GM21367 (cell line): Measurements from ENCODE around the gene CENPU.

Experiments
- ATAC-seq: cut with Tn5 transposase; IDR thresholded peaks from one replicate; pipeline ENCODE4 v1.9.1; 2021; ENCODE audit not compliant: unreplicated experiment

The CENPU gene

DNA sequence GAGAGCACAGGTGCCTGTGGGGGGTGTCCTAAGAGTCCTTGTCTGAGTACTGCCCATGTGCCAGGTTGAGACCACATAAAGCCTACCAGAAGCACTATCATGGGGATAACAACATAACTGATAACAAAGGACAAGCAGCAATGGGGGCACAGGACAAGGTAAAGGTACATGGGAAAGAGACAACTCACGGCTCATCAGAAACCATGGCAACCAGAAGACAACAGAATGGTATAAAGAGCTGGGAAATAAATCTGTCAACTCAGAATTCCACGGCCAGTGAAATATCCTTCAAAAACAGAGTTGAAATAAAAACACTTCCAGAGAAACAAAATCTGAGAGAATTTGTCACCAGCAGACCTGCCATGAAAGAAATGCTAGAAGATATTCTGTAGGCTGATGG, 20.0 kb downstream of the CENPU start:
- no peak for ATAC-seq

DNA sequence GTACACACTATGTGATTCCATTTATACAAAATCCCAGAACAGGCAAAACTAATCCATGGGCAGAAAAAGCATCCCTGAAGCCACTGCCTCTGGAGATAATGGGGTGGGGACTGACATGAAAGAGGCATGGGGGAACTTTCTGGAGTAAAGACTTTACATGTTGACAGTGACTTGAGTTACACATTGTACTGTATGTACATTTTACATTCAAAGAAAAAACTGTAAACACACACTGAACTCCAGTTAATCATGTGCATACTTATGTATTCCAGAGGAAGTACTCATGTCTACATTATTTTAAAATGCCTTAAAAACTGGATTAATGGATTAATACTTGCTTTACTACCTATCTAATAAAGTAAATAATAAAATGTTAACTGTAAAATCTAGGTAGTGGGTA, 21.6 kb downstream of the CENPU start:
- no peak for ATAC-seq

DNA sequence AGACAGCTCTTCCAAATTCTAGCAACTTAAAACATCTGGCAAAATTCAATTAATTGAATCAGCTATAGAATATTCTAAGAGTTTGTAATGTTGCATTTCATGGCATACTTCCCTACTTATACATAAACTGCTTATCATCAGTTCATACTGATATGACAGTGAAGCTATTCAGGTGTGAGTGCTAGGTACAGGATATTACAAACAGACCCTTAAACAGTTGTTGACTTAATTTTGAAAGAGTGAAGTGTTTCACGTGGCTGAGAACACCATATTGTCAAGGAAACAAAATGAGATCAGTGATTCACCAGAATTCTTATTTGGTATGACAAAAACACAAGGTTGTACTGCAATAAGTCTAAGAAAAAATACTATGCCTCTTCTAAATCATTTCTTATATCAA, 27.4 kb downstream of the CENPU start:
- no peak for ATAC-seq

DNA sequence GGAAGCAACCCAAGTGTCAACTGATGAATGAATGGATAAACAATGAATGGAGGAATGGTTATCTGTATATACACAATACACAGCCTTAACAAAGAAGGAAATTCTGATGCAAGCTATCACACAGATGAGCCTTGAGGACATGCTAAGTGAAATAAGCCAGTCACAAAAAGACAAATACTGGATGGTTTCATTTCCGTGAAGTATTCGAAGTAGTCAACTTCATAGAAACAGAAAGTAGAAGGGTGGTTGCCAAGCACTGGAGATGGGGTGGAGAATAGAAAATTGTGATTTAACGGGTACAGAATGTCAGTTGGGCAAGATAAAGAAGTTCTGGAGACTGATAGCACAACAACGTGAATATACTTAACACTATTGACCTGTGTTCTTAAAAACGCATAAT, 28.2 kb downstream of the CENPU start:
- ATAC-seq = peak; percentile 76

DNA sequence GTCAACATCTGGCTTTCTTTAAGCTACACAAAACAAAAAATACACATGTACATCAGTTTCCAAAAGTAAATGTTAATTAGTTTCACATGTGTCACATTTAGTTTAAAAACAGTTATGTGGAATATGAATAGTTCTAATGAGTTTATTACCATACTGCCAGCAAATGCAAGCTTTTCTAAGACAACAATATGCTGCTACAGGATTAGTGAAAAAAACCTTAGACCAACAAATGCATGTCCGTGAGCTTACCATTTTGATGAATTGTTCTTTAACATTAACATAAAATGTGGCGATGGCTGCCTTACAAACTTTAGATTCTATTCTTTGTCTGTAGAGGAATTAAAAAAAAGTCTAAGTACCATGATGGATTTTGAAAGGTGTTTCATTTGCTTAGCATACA, 31.8 kb downstream of the CENPU start:
- ATAC-seq = no peak

DNA sequence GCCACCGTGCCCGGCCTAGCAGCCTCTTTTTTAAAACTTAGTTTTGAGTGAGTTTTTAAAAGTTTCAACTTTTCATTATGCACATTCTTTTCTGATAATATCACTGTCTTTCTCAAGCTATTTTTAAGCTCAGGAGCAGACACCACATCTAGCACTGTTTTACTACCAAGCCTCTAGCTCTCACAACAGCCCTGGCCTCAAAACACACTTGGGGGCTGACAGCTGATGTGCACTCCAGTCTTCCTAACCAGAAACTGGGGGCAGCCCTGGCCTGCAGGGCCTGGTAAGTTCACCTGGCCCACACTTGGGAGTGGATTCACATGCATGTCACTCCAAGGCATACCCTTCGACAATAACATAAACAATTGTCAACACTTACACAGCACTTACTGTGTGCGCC, 34.0 kb downstream of the CENPU start:
- no peak for ATAC-seq

DNA sequence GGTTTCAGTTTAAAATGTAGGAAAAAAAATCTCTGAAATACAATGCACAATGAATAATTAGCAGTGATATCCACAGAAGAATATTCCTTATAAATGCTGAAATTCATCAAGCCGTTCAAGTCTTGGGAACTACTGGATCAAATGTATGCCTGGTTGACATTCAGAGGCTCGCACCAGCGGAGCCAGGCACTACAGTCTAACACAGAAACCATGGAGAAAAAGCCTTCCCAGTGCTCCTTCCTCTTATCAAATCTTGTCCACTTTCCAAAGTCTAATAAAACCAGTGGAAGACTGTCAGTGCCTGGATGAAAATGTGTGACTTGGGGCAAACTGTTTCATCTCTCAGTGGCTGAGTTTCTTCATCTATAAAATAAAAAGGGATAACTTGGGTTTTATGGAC, 35.9 kb downstream of the CENPU start:
- no peak for ATAC-seq

DNA sequence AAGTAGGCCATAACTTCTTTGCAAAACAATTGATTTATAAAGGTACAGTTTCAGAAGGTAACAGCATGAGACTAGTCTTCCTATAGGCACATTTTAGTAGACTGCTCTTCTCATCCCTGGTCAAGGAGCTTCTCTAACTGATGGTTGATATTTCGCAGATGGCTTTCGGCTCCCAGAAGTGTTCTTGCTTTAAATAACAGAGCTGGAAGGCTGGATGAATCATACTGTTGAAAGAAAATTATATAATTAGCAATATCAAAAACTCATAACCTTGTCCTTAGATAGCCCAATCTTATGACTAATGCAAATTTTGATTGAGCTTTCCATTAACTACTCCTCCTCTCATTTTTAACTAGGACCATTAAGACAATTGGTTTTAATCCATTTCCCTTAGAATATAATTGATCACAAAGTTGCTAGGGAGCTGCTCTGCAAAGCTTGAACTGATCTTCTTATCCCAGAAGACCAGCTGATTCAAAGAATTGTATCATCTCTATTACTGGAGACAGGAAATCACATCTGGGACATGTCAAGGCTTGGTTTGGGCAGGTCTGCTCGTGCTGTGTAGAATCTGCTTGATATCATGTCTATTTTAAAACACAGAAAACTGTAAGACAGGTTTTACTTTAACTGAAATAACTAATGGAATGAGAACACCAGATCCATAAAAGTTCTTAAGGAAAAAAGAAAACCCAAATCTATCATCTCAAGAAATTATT, 38.6 kb downstream of the CENPU start:
- no peak for ATAC-seq

DNA sequence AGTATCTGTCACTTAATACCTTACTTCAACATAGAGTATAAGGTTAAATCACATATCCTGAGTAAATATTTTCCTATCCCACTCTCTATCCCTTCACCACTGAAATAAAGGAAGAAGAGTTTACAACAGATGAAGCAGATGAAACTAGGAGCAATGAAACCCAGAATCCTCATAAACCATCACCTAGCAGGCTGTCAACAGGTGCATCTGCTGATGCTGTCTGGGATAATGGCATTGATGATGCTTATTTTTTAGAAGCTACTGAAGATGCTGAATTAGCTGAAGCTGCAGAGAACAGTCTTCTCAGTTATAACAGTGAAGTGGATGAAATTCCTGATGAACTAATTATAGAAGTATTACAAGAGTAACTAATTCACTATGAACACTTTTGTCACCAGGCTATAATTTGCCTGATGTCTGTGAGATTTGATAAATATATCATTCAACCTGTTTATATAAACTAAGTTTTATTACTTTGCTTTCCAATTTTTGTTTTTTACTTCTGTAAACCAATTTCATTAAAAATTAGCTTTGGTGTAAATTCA, 39.4 kb downstream of the CENPU start:
- ATAC-seq = no peak

DNA sequence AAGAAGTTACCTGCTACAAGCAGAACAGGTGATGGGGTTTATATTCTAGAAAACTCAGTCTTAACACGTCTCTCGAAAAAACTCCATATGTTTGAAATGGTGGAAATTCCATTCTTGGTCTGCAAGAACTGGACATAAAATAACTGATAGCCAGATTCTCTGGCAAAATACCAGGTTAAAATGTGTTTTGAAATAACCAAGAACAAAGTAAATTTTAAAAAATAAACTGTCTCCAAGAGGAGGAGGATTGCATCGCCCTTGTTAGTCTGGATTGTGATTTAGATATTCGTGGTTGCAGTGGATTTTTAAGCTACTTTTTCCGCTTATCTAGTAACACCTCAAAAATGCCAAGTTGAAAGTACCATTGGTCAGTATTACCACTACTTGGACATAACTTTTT, 40.8 kb downstream of the CENPU start:
- ATAC-seq = no peak

DNA sequence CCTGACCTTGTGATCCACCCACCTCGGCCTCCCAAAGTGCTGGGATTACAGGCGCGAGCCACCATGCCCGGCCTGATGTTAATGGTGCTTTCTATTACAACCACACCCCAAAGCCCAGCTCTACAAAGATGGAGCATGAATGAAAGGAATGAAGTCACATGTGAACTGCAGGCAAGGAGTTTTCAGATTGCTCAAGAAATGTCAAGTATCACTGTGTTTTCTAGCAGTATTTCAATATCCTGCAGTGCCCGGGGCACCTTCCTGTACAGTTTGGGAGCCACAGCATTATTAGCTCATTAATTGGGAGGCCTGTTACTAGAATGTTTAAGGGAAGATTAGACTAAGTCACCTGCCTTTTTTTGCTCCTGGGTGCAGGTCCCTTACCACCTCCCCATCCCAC, 44.2 kb downstream of the CENPU start:
- ATAC-seq = no peak

DNA sequence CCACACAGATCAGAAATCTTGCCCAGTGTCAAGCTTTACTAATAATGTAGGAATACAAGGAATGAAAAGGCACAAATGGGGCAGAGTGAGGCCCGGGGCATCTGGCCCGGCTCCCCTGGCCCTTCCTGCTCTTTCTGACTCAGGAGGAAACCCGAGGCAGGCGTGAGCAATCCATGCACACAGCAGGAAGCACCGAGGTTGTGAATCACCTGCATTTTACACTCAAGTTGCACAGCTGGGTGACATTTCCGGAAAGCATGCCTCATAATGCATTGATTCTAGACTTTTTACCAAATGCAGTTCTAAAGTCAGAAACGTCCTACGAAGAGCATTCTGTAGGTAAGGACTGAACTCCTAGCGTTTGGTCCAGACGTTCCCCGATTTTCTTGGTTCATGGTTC, 45.4 kb downstream of the CENPU start:
- ATAC-seq = no peak

DNA sequence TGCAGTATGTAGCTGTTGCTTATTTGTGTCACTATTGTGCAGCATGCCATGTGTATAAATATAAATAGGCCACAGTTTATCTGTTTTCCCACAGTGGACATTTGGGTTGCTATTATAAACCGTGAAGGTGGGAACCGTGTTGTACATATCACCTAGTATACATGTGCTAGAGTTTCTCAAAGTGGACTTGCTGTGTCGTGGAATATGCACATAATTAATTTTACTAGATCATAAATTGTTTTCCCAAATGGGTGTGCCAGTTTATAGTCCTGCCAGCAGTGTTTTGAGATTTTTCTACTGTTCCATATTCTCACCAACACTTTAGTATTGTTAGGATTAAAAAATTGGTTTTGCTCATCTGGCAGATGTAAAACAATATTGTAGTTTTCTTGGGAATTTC, 45.9 kb downstream of the CENPU start:
- ATAC-seq = no peak

DNA sequence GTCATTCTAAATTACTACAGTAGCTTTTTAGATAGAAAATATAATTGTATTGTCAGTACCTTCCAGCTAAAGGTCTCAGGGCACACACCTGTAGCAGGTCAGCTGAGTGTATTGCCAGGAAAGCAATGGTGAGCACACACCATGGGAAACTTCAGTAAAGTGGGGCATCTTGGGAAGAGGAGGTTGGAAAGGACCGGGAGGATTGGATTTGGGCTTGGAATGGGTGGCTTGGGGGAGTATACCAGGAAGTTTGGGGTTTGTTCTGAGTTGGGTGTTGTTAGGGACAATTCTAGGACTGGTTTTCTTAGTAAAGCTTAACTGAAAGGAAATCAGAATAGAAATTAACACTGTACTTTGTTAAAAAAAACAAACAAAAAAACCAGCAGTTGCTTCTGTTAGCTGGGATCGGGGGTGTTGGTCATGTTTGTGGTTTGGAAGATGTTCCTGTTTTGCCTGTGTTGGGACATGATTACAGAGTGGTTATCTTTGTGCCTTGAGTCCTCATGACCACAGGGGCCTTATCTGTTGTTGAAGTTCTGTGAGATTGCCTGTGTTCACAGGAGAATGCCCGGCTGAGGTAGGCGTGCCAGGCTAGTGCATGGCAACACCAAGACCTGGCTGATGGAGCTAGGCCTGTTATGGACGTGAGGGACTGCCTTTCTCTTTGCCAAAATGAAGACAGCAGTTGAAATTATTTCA, 49.3 kb downstream of the CENPU start:
- ATAC-seq = no peak

DNA sequence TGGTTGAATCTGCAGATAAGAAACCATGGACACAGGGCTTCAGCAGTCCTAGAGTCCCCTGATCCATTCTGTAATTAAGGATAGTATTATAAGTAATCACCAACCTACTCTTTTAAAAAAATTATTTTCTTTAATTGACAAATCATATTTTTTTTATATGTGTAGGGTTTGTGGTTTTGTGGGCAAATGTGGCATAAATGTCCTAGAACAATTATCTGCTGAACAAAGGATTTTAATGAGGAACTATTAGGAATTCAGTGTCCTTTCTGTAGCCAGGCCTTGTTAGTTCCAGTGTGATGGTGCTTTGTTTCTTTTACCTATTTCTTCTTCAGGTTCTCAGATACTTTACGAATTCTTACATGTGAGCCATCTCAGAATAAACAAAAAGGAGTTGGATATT, 52.0 kb downstream of the CENPU start:
- no peak for ATAC-seq

DNA sequence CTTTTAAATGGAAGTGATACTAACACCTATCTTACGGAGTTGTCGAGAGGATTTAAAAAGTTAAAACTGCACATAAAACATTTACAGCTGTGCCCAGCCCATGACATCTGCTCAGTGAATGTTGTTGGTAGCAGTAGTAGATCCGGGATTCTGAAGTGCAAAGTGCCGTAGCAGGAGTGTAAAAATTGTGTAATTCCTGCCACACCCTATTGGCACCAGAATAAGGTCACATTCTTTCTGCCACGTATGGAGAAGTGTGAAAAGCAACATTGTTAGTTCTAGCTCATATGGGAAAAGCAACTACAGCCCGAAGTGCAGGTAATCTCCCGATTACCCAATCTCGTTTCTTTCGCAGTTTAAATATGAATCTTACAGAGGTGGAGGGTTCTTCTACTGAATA, 53.2 kb downstream of the CENPU start:
- ATAC-seq = no peak

DNA sequence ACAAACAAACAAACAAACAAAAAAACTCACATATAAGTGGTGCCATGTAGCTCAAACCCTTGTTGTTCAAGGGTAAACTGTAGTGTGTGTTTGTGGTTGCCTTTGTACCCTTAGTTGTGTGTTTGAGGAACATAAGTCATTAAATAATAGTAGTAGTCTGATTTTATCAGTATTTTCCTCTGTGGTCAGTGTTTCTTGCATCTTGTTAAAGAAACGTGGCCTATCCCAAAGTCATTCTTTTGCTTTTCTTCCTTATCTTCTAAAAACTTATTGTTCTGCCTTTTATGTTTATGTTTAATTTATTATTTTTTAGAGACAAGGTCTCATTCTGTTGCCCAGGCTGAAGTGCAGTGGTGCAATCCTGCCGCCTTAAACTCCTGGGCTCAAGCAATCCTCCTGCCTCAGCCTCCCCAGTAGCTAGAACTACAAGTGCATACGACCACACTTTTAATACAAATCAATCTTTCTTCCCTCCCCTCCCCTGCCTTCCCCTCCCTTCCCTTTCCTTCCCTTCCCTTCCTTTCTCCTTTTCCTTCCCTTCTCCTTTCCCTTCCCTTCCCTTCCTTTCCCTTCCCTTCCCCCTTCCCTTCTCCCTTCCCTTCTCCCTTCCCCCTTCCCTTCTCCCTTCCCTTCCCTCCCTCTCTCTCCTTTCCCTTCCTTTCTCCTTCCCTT, 57.9 kb downstream of the CENPU start:
- no peak for ATAC-seq

DNA sequence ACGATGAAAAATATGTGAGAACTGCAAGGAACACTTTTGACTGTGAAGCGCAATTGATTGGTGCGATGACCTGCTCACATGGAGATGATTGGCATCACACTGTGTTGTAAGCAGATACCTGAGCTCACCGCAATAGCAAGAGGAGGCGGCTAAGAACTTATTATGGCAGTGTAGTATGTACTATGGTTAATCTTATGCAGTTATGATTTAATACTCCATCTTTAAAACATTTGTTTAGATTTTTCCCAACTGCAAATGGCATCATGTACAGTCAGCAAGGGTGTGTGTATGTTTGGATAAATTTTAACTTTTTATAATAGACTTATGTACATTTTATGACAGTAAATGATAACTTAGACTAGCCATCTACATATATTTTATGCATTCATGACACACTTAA, 58.9 kb downstream of the CENPU start:
- ATAC-seq = no peak

DNA sequence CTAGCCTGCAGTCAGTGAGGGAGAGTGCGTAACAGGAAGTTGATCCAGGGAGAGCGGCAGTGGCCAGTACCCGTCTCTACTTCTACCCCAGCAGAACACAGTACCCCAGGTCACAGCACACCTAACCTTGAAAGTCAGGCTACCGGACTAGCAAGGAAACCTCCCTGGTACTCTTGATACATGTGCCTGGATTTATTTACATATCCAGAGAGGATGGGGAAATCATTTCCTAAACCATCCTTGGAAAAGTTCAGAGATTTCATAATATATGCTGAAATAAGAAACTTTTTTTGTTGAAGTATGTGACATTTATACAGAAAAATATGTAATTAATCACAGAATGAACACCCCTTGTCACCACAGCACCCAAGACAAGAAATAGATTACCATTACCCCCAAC, 59.9 kb downstream of the CENPU start:
- ATAC-seq = no peak

DNA sequence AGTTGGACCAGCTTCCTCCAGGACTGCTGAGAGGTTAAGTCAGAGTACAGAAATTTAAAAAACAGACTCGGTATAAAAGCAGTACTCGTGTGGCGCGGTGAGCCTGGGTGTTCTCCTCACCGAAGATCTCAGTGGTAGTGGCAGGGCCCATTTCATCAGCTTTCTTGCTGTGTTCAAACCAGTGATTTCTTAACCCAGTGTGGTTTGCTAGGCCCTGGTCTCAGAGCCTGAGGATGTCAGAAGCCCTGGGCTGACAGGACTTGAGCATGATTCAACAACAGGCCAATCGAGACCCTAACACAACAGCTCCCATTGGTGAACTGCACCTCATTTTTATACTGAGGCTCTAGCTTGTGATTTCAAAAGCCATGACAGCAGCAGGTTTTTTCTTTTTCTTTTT, 61.2 kb downstream of the CENPU start:
- no peak for ATAC-seq

DNA sequence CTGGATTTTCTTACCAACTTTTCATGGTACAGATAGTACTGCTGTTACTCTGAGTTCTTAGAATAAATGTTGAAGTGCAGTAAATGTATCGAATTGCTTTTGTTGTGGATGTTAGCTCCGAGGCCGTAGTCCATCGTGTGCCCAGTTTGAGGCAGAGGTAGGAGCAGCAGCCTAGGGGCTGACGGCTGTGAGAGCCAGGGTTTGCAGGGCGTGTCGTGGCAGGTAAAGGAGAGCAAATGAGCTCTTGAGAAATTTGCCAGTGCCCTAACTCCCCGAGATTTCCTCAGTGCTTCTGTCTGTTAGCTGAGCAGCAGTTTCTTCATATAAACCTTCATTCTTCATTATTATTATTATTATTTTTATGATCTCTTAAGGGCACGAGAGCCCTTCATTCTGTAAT, 62.8 kb downstream of the CENPU start:
- ATAC-seq = no peak

DNA sequence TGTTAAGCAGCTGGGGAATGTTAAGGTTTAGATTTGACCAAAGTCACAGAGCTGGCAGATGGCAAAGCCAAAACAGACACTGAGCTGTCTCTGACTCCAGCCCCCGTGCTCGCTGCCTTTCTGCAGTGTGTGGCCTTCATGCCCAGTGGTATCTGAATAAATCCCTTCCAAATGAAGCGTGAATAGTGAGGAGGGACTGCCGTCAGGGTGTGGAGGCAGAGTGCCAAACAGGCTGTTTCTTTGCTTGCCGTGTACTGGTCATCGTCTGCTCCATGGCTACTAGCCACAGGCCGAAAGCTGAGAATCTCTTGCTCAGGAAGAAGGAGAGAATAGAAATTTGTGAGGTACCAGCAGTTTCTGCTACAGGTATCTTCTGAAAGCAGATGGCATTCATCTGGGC, 64.6 kb downstream of the CENPU start:
- no peak for ATAC-seq
